ENCODE results near the gene OR52K2. TPM values are rescaled to one million over a fixed set of nuclear protein-coding genes. Genes with fewer than 3 reads are reported as not detected.

The OR52K2 gene
- total RNA-seq: not detected in 2 replicates

DNA sequence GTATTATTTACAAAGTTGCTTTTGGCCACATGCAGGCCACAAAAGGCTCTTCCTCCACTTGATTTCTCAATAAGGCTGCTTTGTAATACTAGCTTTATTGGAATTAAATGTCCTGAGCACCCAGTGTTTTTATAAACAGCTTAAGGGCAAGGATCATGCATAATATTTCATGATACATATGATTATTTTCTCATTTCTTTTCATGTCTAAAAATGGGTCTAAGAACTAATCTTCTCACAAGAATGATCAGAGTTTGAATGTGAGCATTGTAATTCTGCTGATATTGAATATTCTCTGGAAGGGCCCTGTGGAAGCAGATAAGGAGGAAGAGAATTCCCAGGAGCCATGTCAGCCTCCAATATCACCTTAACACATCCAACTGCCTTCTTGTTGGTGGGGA lies at the start of gene OR52K2:
OR52K2 (plus strand) TSS at position 301 of the 400 bp plus-strand sequence; CDS start at position 346, 45 bp downstream.

GRCh38 chr11:4482445-4482844 lies 33.4 kb downstream of the OR52K2 start, which contains the start of gene OR52K1:
TSS of gene OR52K1 (plus strand) at chr11:4482646. CDS start at chr11:4488901, 6,255 bp downstream.

Other genes starting within 250 kb of the OR52K2 start
- not detected in 2 replicates for gene OR52B4, start 80.9 kb upstream of the OR52K2 start, total RNA-seq
- 21.6 and 27.0 TPM in 2 replicates for gene TRIM21, start 55.6 kb upstream of the OR52K2 start, total RNA-seq
- gene OR52K1, start 33.4 kb downstream of the OR52K2 start, total RNA-seq: under 0.01 TPM in 1 of 2 replicates, not detected in the other
- gene OR52M1, start 95.9 kb downstream of the OR52K2 start, total RNA-seq: not detected in 2 replicates
- under 0.01 TPM in 1 of 2 replicates, not detected in the other for gene OR52I2, start 132.4 kb downstream of the OR52K2 start, total RNA-seq
- not detected in 2 replicates for gene OR52I1, start 144.7 kb downstream of the OR52K2 start, total RNA-seq
- 9.6 TPM in 2 replicates for gene TRIM68, start 158.9 kb downstream of the OR52K2 start, total RNA-seq
- not detected in 2 replicates for gene OR51D1, start 188.2 kb downstream of the OR52K2 start, total RNA-seq
- gene OR51E1, start 194.7 kb downstream of the OR52K2 start, total RNA-seq: not detected in 2 replicates
- gene OR51E2, start 248.6 kb downstream of the OR52K2 start, total RNA-seq: under 0.01 and 0.11 TPM in 2 replicates

Measured in uterine smooth muscle cell (primary cell).